GM12878 (cell line): ENCODE measurements around the gene KLK3. TPM values are rescaled to one million over a fixed set of nuclear protein-coding genes. Genes with fewer than 3 reads are reported as not detected.

ENCODE experiments used
- ATAC-seq: fragments of 200-7000 bp; cut with Tn5 transposase; 3 replicates; pipeline ENCODE4 v1.9.1; 2020; ENCODE audit warnings: mild to moderate bottlenecking, moderate library complexity
- BruUV-seq: library from RNA; stranded (reverse); fragments of 400-500 nt; replicated peaks from 2 replicates; lab custom pipeline; 2021; lab: Mats Ljungman, UMichigan
- CTCF ChIA-PET: fragments of 300-600 bp; sonication (Branson Sonifier 250); formaldehyde crosslinking; extraction: SDS; loops from one replicate; lab custom pipeline; 2021; ENCODE audit warnings: inconsistent platforms; lab: Yijun Ruan, JAX
- POLR2A ChIA-PET: fragments of 350-600 bp; formaldehyde crosslinking; extraction: SDS; loops from one replicate; lab custom pipeline; 2021; ENCODE audit warnings: inconsistent platforms; lab: Charles Lee
- RAD21 ChIA-PET: fragments of 300-600 bp; sonication (Branson Sonifier 250); formaldehyde crosslinking; loops from one replicate; lab custom pipeline; 2023; ENCODE audit warnings: antibody characterized with exemption; ENCODE audit not compliant: unreplicated experiment; lab: Charles Lee
- SMC1A ChIA-PET: fragments of 300-600 bp; sonication (Branson Sonifier 250); formaldehyde crosslinking; loops from one replicate; lab custom pipeline; 2023; ENCODE audit not compliant: unreplicated experiment, uncharacterized antibody; lab: Charles Lee
- DNase-seq: peaks from one replicate; pipeline ENCODE4 v3.0.0-alpha.2; 2011; ENCODE audit warnings: low read depth, low spot score
- FAIRE-seq: peaks from 3 replicates; lab custom pipeline; 2011; peaks lifted over from hg19 to GRCh38; lab: Jason Lieb, UNC
- H2AFZ ChIP-seq: 2 replicates; pipeline ENCODE4 v1.6.0; 2011; ENCODE audit warnings: low read depth, low read length, control low read depth; ENCODE audit not compliant: control insufficient read depth
- H3K27ac ChIP-seq: 2 replicates; pipeline ENCODE4 v1.5.1; 2011; ENCODE audit warnings: control low read depth; ENCODE audit not compliant: control insufficient read depth, insufficient read depth
- H3K27me3 ChIP-seq, 2 experiments: replicated peaks in 1 of 2; 2 replicates each; pipeline versions ENCODE4 v1.6.0 to v1.6.1; 2011; ENCODE audit warnings: low read length in 1 of 2; ENCODE audit not compliant: control insufficient read depth in 2 of 2, insufficient read depth in 2 of 2
- H3K36me3 ChIP-seq, 2 experiments: 2 replicates each; pipeline ENCODE4 v1.5.1; 2011; ENCODE audit warnings: low read length in 1 of 2; ENCODE audit not compliant: control insufficient read depth in 2 of 2, insufficient read depth in 2 of 2
- H3K4me1 ChIP-seq: 2 replicates; pipeline ENCODE4 v1.6.1; 2011; ENCODE audit warnings: mild to moderate bottlenecking, low read length, moderate library complexity, mixed read lengths; ENCODE audit not compliant: control insufficient read depth, insufficient read depth
- H3K4me2 ChIP-seq: 2 replicates; pipeline ENCODE4 v1.6.0; 2011; ENCODE audit warnings: control low read depth; ENCODE audit not compliant: control insufficient read depth, insufficient read depth
- H3K4me3 ChIP-seq: fragments of 200-600 bp; sonication (generic); 2 replicates; pipeline ENCODE4 v1.5.1; 2016
- H3K79me2 ChIP-seq: 2 replicates; pipeline ENCODE4 v1.6.0; 2011; ENCODE audit warnings: low read length; ENCODE audit not compliant: control insufficient read depth, insufficient read depth
- H3K9ac ChIP-seq: 2 replicates; pipeline ENCODE4 v1.8.0; 2011; ENCODE audit warnings: low read length, control low read depth, mixed read lengths; ENCODE audit not compliant: control insufficient read depth, insufficient read depth
- H3K9me3 ChIP-seq: replicated peaks from 3 replicates; pipeline ENCODE4 v1.5.1; 2011; ENCODE audit warnings: mild to moderate bottlenecking, low read length; ENCODE audit not compliant: control insufficient read depth, insufficient read depth
- H4K20me1 ChIP-seq: 2 replicates; pipeline ENCODE4 v1.6.0; 2011; ENCODE audit not compliant: control insufficient read depth, insufficient read depth
- BMI1 ChIP-seq: fragments of 450-650 bp; IDR thresholded peaks from 2 replicates; pipeline ENCODE4 v1.6.1; 2016; ENCODE audit warnings: mild to moderate bottlenecking, moderate library complexity, borderline replicate concordance
- CBFB ChIP-seq: IDR thresholded peaks from 2 replicates; pipeline ENCODE4 v1.6.1; 2016; ENCODE audit warnings: antibody characterized with exemption, low read depth
- CHD1 ChIP-seq: IDR thresholded peaks from 2 replicates; pipeline ENCODE4 v1.6.1; 2012; ENCODE audit warnings: low read depth, low read length, improper control_type of control experiment
- EZH2 ChIP-seq: IDR thresholded peaks from 2 replicates; pipeline ENCODE4 v1.6.1; 2012; ENCODE audit warnings: low read depth, mild to moderate bottlenecking, control low read depth, inconsistent platforms, low read length, borderline replicate concordance; ENCODE audit not compliant: control insufficient read depth
- MYC ChIP-seq: IDR thresholded peaks from 2 replicates; pipeline ENCODE4 v1.6.1; 2011; ENCODE audit warnings: mild to moderate bottlenecking, low read length, moderate library complexity, inconsistent platforms; ENCODE audit not compliant: insufficient read depth, insufficient replicate concordance, insufficient read length, severe bottlenecking
- POLR2AphosphoS5 ChIP-seq: IDR thresholded peaks from 2 replicates; pipeline ENCODE4 v1.6.1; 2011; ENCODE audit warnings: mild to moderate bottlenecking, low read length, inconsistent platforms
- POU2F2 ChIP-seq: IDR thresholded peaks from 3 replicates; pipeline ENCODE4 v1.6.1; 2011; ENCODE audit warnings: low read depth, mild to moderate bottlenecking, low read length, borderline replicate concordance
- RB1 ChIP-seq: fragments of 450-650 bp; formaldehyde crosslinking; IDR thresholded peaks from 2 replicates; pipeline ENCODE4 v1.6.1; 2017; ENCODE audit warnings: mild to moderate bottlenecking, borderline replicate concordance
- RELB ChIP-seq: fragments of 450-650 bp; IDR thresholded peaks from 2 replicates; pipeline ENCODE4 v1.6.1; 2017; ENCODE audit warnings: low read depth, mild to moderate bottlenecking, moderate library complexity
- TARDBP ChIP-seq: IDR thresholded peaks from 2 replicates; pipeline ENCODE4 v1.6.1; 2016; ENCODE audit warnings: borderline replicate concordance
- WRNIP1 ChIP-seq: IDR thresholded peaks from 2 replicates; pipeline ENCODE4 v1.6.1; 2011; ENCODE audit warnings: low read depth, low read length, improper control_type of control experiment, borderline replicate concordance
- ZSCAN29 ChIP-seq: fragments of 450-650 bp; IDR thresholded peaks from 2 replicates; pipeline ENCODE4 v1.6.1; 2017; ENCODE audit warnings: mild to moderate bottlenecking, moderate library complexity
- WGBS: methylation state at CpG from one replicate; pipeline ENCODE4 v1.1.6; 2016; ENCODE audit warnings: low lambda C conversion rate; ENCODE audit not compliant: insufficient replicate concordance, insufficient coverage; ENCODE audit errors: missing lambda C conversion rate; 5-methylcytosine and 5-hydroxymethylcytosine counted together
- in situ Hi-C: fragments of 300-500 bp; cut with MboI; formaldehyde crosslinking; loops from 9 replicates; pipeline ENCODE4 v1.14.3; 2018; ENCODE audit warnings: mixed read lengths
- intact Hi-C: fragments of 100-400 bp; cut with micrococcal nuclease; formaldehyde crosslinking; loops from one replicate; pipeline ENCODE4 v1.14.2; 2022; ENCODE audit not compliant: unreplicated experiment
- polyA plus RNA-seq, 11 experiments: library from polyadenylated mRNA; depleted of rRNA in 4 of 11; unstranded in 6 of 11; stranded (reverse) in 5 of 11; fragments of >200 nt; fragmentation: Nextera tagmentation in 4 of 11; fragmentation: Illumina TruSeq in 1 of 11; extraction: Ambion mirVana in 4 of 11; extraction: Trizol in 1 of 11; gene quantifications; 1 replicate in 1 of 11; 2 replicates in 10 of 11; pipeline versions ENCODE4 v1.2.1 to v1.2.3, GENCODE V29; 2011 to 2016; ENCODE audit warnings: inconsistent platforms in 2 of 11, missing spikeins in 2 of 11, low read depth in 1 of 11
- total RNA-seq, 4 experiments: library from RNA; depleted of rRNA in 3 of 4; stranded (reverse); fragments of >200 nt in 3 of 4; fragmentation: Illumina TruSeq in 1 of 4; extraction: Trizol in 1 of 4; gene quantifications; 2 replicates each; pipeline versions ENCODE4 v1.2.1 to v1.2.3, GENCODE V29; 2013 to 2021
- TF ChIP-seq, protein P1 (sequence below): fragments of 150-350 bp; IDR thresholded peaks from 2 replicates; pipeline ENCODE4 v1.6.1; 2016; ENCODE audit warnings: low read depth, low read length
- TF ChIP-seq, protein P2 (sequence below): fragments of 450-650 bp; IDR thresholded peaks from 2 replicates; pipeline ENCODE4 v1.6.1; 2018; ENCODE audit warnings: borderline replicate concordance, mild to moderate bottlenecking; ENCODE audit not compliant: partially characterized antibody

KLK3 gene
- total and polyA plus RNA-seq, 10 of the 15 experiments (the other 5 are each of a cell fraction or from before 2014, with no cell fraction given): 0.31 TPM; not detected in 9

DNA sequence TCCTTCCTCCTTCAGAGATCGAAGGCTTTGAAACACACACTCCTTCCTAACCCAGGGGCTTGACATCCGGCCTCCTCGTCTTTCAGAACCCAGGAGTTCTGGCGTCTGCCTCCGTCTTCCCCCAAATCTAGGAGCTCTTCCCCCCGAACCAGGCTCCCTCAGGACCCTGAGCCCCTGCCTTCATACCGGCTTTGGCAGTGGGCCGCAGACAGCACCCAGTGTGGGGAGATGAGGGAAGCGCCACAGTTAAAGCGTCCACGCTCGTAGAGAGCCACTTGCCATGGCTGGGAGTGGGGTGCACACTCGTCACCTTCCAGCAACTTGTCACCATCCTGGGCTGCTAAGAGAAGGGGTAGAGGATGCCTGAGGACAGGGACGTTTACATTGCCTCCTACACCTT lies 27.2 kb upstream of the KLK3 start:
- 58% methylated on average over 14 of the region's 14 CpGs for WGBS
- BruUV-seq: no TSS peak
- H3K9me3 ChIP-seq: no peaks in the 10 kb centered on the region
- H3K79me2 ChIP-seq: no peaks in the 10 kb centered on the region
- no peak overlapping the region for H3K4me3 ChIP-seq
- ChIA-PET CTCF (interaction anchor here (0.5 kb wide), 1 partner anchor 82 kb away, joined by 4 read pairs; no protein-coding TSS in a partner anchor), POLR2A (no interaction called here), RAD21 (no interaction called here), SMC1A (no interaction called here)
- in situ Hi-C loops (no loop called here), intact Hi-C loops (no loop called here)
- no peaks in the 10 kb centered on the region for H3K36me3 ChIP-seq
- H2AFZ ChIP-seq: no peak overlapping the region
- no peaks in the 10 kb centered on the region for H3K4me1 ChIP-seq
- DNase-seq: no peak
- H3K27ac ChIP-seq: no peak overlapping the region
- no peak overlapping the region for H3K9ac ChIP-seq
- H3K27me3 ChIP-seq: no peaks in the 10 kb centered on the region
- no peak for FAIRE-seq
- TF ChIP-seq, protein P1, sequence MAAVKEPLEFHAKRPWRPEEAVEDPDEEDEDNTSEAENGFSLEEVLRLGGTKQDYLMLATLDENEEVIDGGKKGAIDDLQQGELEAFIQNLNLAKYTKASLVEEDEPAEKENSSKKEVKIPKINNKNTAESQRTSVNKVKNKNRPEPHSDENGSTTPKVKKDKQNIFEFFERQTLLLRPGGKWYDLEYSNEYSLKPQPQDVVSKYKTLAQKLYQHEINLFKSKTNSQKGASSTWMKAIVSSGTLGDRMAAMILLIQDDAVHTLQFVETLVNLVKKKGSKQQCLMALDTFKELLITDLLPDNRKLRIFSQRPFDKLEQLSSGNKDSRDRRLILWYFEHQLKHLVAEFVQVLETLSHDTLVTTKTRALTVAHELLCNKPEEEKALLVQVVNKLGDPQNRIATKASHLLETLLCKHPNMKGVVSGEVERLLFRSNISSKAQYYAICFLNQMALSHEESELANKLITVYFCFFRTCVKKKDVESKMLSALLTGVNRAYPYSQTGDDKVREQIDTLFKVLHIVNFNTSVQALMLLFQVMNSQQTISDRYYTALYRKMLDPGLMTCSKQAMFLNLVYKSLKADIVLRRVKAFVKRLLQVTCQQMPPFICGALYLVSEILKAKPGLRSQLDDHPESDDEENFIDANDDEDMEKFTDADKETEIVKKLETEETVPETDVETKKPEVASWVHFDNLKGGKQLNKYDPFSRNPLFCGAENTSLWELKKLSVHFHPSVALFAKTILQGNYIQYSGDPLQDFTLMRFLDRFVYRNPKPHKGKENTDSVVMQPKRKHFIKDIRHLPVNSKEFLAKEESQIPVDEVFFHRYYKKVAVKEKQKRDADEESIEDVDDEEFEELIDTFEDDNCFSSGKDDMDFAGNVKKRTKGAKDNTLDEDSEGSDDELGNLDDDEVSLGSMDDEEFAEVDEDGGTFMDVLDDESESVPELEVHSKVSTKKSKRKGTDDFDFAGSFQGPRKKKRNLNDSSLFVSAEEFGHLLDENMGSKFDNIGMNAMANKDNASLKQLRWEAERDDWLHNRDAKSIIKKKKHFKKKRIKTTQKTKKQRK: no peak
- TF ChIP-seq CBFB (no peak), POU2F2 (no peak), RELB (no peak), CHD1 (no peak), MYC (no peak), BMI1 (no peak), RB1 (no peak), WRNIP1 (no peak), ZSCAN29 (no peak), EZH2 (no peak), TARDBP (no peak), POLR2AphosphoS5 (no peak)
- TF ChIP-seq, protein P2, sequence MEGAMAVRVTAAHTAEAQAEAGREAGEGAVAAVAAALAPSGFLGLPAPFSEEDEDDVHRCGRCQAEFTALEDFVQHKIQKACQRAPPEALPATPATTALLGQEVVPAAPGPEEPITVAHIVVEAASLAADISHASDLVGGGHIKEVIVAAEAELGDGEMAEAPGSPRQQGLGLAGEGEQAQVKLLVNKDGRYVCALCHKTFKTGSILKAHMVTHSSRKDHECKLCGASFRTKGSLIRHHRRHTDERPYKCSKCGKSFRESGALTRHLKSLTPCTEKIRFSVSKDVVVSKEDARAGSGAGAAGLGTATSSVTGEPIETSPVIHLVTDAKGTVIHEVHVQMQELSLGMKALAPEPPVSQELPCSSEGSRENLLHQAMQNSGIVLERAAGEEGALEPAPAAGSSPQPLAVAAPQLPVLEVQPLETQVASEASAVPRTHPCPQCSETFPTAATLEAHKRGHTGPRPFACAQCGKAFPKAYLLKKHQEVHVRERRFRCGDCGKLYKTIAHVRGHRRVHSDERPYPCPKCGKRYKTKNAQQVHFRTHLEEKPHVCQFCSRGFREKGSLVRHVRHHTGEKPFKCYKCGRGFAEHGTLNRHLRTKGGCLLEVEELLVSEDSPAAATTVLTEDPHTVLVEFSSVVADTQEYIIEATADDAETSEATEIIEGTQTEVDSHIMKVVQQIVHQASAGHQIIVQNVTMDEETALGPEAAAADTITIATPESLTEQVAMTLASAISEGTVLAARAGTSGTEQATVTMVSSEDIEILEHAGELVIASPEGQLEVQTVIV: no peak
- no peak for ATAC-seq
- H4K20me1 ChIP-seq: no peaks in the 10 kb centered on the region
- no peak overlapping the region for H3K4me2 ChIP-seq
